DOHH2 (cell line): Measurements from ENCODE around the gene TBC1D4.

Experiments used
- EZH2phosphoT487 ChIP-seq: fragments of 200-600 bp; sonication (generic); IDR thresholded peaks from 2 replicates; pipeline ENCODE4 v1.6.1; 2017; ENCODE audit warnings: borderline replicate concordance, mild to moderate bottlenecking, antibody characterized with exemption, low read length, moderate library complexity, mixed read lengths
- TF ChIP-seq, protein P1 (sequence below): fragments of 200-600 bp; sonication (generic); IDR thresholded peaks from one replicate; pipeline ENCODE4 v1.5.1; 2014; ENCODE audit warnings: antibody characterized with exemption, mild to moderate bottlenecking, low read depth, low read length; ENCODE audit not compliant: poor library complexity, severe bottlenecking

DNA sequence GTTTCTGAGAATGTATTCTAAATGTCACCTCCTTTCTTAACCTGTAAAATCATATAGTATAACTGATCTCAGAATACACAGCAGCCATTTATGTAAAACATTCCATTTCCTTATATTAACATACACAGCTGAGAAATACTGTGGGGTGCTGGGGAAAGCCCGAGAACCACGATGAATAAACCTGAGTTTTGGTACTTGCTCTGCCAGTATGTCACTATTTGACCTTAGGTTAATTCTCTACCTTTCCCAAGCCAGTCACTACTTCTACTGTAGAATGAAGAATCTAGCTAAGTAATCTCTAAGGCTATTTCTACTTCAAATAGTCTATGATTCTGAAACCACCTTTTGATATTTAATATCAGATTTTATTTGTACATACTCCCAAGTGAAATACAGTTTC lies 173.7 kb downstream of the TBC1D4 start:
- TF ChIP-seq, protein P1, sequence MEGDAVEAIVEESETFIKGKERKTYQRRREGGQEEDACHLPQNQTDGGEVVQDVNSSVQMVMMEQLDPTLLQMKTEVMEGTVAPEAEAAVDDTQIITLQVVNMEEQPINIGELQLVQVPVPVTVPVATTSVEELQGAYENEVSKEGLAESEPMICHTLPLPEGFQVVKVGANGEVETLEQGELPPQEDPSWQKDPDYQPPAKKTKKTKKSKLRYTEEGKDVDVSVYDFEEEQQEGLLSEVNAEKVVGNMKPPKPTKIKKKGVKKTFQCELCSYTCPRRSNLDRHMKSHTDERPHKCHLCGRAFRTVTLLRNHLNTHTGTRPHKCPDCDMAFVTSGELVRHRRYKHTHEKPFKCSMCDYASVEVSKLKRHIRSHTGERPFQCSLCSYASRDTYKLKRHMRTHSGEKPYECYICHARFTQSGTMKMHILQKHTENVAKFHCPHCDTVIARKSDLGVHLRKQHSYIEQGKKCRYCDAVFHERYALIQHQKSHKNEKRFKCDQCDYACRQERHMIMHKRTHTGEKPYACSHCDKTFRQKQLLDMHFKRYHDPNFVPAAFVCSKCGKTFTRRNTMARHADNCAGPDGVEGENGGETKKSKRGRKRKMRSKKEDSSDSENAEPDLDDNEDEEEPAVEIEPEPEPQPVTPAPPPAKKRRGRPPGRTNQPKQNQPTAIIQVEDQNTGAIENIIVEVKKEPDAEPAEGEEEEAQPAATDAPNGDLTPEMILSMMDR, result no peak
- TF ChIP-seq EZH2phosphoT487, result no peak
